ENCODE measurements around the gene FIBCD1.
"Not testable (repeated sequence)": the region's sequence is repeated elsewhere in the genome, so short reads cannot be mapped to it uniquely, and the experiment has no call there.

The FIBCD1 gene

DNA sequence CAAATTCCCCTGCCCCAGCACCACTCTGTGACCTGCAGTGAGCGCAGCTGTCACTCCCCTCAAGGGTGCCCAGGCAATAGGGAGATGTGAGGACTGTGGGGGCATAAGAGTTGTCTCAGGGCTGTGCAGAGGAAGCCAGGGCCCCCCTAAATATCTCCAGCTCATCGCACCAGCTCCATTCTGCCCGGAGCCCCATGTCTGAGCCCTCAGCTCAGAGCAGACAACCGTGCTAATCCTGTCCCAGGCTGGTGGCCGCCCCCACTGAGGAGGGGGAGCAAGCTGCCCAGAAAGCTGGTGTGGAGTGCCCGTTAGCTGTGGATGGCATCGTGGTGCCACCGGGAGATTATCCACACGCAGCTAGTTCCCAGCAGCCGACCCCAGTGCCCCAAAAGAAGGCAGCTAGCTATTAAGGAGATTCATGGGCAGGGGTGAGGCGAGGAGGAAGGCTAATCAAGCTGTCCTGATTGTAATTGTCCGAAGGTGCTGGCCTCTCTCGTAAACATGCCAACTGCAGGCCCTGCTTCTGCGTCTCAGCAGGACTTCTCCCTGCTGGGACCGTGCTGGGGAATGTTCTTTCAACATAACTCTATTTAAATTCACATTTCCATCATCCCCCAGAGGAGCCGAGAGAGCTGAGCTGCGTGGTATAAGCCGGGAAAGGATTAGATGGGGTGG, 17.0 kb upstream of the FIBCD1 start:
- DNase-seq (ENCODE audit: low read depth in 1 of 2, low spot score in 1 of 2), result no peak

DNA sequence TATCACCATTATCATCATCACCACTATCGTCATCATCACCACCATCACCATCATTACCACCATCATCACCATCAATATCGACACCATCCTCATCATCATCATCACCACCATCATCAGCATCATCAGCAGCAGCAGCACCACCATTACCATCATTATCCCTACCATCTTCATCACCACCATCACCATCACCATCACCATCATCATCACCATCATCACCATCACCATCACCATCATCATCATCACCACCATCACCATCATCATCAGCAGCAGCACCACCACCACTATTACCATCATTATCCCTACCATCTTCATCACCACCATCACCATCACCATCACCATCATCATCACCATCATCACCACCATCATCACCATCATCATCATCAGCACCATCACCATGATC, 15.9 kb upstream of the FIBCD1 start:
- DNase-seq (ENCODE audit: low read depth in 1 of 2, low spot score in 1 of 2), result not testable (repeated sequence)

DNA sequence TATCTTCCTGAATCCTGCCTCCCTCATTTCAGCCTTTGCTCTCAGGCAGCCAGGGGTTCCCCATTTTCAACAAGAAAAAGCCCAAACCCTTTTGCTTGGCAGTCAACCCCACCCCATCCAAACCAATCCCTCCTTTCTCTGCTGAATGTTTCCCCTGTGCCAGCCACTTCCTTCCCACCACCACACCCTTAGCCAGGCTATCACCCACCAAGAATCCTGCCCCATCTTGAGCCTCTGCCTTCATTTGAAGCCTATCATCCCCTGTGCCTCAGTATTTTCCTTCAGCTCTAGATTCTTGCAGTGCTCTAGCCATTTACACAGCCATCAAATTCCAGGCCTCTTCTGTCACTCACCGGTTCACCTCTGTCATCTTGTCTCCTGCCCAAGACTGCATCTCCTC, 15.3 kb upstream of the FIBCD1 start:
- no peak for DNase-seq (ENCODE audit: low read depth in 1 of 2, low spot score in 1 of 2)

DNA sequence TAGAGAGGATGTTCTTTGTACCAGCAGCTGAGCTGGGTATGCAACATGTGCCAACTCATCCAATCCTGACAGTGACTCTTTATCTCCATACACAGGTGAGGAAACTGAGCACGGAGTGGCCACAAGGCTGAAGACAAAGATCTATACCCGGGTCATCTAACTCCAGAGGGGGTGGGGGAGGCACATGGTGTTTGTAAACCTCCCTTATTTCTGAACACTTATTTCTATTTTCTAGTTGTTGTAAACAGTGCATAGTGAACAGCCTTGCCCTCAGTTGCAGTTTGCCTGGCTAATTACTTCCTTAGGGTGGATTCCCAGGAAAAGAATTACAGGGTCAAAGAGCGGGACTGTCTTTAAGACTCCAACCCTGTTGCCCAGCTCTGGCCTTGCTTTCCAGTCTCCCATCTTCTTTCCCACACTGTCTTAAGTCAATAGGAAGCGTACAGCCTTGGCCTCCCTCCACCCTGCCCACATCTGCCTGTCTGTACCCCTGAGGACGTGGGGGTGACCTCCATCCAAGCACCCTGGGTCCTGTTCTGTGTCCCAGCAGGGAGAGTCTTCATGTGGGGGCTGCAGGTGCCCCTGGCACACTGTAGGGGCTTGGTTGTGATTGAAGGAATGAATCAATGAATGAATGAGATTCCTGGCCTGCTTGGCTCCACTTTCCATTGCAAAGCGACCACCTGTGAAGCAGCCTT, 13.2 kb upstream of the FIBCD1 start:
- DNase-seq (ENCODE audit: low read depth in 1 of 2, low spot score in 1 of 2), result no peak

DNA sequence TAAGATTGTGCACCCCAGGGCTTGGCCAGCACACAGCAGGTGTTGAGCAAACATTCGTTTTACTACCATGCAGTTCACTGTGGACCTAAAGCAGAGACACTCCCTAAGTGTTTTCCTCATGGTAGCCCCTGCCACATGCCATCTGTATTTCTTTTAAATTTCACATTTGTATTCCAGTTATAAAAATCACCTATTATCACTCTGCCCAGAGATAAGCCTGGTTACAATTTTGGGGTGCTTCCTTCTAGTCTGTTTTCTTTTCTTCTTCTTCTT, 10.9 kb upstream of the FIBCD1 start:
- no peak for DNase-seq (ENCODE audit: low read depth in 1 of 2, low spot score in 1 of 2)

DNA sequence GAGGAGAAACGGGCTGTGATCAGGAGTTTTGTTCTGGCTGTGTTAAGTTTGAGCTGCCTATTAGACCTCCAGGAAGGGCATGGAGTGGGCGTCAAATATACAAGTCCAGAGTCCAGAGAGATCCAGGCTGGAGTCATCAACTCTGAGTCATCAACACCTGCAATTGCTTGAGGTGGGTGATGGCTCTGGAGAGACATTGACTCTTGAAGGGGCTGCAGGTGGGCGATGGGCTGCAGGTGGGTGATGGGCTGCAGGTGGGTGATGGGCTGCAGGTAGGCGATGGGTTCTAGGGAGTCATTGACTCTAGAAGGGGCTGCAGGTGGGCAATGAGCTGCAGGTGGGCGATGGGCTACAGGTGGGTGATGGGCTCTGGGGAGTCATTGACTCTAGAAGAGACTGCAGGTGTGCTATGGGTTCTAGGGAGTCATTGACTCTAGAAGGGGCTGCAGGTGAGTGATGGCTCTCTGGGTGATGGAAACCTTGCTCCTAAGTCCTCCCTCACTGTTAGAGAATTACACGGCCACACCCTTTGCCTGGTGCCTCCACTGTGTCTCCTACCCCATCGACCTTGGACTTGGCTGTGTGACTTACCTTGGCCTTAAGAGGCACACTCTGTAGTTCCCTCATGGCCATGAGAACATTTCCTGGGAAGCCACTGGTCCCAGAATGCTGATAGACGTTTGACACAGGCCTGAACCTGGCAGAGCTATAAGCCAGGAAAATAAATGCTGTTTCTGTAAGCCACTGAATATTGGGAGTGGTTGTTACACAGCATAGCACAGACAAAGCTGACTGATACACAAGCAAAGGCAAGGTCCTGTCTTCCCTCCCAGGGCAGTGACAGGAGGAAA, 10.4 kb upstream of the FIBCD1 start:
- no peak for DNase-seq (ENCODE audit: low read depth in 1 of 2, low spot score in 1 of 2)

DNA sequence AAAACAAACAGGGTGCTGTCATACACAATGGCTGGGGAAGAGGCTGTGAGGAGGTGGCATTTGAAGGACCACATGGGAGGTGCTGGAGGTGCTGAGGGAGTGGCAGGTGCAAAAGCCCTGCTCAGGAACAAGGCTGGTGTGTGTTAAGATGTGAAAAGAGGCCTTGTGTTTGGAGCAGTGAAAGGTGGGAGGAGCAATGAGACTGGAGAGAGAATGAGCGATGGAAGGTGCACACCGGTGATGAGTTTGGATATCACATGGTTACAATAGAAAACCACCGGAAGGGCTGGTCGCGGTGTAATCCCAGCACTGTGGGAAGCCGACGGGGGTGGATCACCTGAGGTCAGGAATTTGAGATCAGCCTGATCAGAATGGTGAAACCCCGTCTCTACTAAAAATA, 9.2 kb upstream of the FIBCD1 start:
- DNase-seq (ENCODE audit: low read depth in 1 of 2, low spot score in 1 of 2), result no peak

DNA sequence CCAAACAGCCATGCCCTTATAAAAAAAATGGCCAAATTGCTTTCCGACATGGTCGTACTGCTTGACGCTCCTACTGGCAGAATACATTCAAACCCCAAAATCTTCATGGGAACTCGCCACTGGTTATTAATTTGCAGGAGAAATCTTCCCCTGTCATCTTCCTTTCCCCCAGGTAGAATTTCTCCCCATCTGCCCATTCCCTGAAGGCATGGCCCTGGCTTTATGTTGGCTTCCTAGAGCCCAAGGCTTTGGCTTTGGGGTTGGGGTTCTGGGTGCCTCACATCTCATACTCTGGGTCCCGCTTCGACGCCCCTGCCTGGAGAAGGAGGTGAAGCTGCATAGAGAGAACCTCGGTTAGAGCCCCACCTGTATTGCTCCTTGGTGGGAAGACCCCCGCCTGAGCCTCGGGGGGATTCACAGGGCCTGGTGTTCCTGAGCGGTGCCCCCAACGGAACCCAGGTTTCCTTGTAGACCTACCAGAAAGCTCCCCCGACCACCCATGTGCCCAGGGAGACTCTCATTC, 8.6 kb upstream of the FIBCD1 start:
- DNase-seq (ENCODE audit: low read depth in 1 of 2, low spot score in 1 of 2), result no peak

DNA sequence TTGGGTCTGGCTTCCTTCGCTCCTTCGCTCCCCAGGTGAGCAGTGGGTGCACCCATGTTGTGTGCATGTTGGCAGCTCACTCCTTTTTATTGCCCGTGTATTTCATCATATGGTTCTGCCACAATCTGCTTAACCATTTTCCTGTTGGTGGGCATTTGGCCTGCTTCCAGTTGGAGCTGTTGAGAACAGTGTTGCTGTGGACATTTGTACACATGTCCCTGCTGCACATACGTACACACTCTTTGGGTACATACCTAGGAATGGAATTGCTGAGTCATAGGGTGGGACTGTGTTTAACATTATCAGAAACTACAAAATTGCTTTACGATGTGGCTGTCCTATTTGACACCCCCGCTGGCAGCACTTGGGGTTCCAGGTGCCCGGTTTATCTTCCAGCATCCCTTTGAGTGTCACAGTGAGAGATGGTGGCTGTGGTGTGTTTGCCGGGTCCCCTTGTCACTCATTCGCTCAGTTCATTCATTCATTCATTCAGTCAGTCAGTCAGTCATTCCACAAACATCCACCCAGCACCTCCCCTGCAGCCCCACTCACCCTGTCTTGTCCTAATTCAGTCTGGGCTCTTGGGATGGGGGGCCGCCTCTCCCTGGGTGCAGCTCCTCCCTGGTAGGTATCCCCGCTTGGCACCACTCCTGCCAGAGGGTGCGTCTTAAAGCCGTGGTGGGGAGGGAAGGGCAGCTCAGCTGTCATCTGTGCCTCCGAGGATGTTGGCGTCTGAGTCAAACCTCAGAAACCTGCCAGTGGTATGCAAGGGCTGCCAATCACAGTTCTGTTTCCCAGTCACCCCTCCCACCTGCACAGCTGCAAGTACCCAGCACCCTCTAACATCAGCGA, 7.9 kb upstream of the FIBCD1 start:
- DNase-seq (ENCODE audit: low read depth in 1 of 2, low spot score in 1 of 2), result no peak

DNA sequence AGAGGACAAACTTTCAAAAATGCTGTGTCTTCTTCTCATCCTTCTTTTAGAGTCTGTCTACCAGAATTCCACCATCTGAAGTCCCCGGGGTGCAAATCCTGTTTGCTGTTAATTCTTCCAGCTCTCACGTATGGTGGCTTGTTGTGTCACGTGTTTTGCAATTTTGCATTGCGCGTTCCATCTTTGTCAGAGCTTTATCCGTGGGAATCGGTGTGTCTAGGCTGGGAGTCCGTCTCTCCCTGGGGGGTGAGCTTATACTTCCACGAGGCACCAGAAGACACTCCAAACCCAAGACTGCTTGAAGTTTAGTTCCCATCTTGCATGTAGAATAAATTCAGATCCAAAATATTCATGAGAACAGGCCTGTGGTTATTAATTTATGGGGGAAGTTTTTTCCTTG, 6.1 kb upstream of the FIBCD1 start:
- DNase-seq (ENCODE audit: low read depth in 1 of 2, low spot score in 1 of 2), result no peak

DNA sequence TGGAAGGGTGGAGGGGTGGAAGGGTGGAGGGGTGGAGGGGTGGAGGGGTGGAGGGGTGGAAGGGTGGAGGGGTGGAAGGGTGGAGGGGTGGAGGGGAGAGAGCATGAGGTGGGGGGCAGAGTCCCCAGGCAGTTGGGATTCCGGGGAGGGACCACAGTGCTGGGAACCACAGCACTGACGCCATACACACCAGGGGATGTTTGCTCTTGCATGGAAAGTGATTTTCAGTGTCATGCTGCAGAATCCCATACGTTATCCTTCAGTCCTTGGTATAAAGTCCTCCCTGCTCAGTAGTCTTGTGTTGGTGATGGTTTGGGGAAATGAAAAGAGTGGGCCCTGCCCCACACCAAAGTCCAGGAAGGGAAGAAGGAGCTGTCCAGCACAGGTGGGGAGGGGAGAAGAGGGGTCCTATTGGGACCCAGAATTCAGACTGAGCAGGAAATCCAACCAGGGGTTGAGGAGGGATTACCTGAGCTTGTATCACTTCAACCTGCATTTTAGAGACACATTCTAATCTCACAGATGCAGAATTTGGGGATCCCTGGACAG, 5.5 kb upstream of the FIBCD1 start:
- no peak for DNase-seq (ENCODE audit: low read depth in 1 of 2, low spot score in 1 of 2)

DNA sequence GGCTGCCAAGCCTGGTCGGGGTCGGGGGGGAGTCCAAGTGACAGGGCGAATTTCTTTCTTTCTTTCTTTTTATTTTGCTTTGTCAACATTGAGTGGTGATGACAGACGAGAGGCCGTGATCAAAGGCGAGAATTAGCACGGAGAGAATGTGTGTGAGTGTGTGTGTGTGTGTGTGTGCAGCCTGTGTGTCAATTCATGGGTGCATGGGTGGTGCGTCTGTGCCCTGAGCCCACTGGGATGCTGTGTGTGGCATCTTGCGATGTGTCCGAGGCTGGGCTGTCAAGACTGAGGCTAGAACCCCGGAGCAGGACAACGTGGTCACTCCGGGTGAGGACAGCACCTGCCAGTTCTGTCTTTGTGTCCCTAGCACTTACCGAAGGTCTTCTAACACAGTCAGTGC, 4.7 kb upstream of the FIBCD1 start:
- DNase-seq (ENCODE audit: low read depth in 1 of 2, low spot score in 1 of 2), result no peak

DNA sequence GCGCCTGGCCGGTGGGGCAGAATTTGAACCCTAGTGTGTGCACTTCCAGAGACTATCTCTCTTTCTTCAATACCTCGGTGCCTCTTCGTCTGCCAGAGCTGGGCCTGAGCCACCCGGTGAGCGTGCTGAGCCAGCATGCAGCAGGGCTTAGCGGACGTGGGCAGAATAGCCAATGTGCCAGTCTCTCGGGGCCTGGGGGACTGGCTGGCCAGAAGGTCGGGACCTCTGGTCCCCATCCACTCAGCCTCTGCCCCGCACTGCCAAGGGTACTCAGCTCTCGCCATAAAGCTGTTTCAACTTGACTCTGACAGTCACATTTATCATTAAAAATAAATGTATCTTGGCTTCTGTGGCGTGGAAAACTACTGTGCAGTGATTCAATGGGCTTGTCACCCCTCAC, 4.2 kb upstream of the FIBCD1 start:
- no peak for DNase-seq (ENCODE audit: low read depth in 1 of 2, low spot score in 1 of 2)

DNA sequence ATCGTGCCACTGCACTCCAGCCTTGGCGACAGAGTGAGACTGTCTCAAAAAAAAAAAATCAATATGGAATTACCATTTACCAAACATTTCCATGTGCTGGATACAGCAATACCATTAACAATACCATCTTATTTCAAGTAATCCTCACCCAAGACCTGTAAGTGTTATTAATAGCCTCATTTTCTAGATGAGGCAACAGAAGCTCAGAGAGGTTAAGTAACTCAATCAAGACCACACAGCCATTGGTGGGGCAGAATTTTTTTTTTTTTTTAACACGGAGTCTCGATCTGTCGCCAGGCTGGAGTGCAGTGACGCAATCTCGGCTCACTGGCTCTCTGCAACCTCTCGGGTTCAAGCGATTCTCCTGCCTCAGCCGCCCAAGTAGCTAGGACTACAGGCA, 3.6 kb upstream of the FIBCD1 start:
- DNase-seq (ENCODE audit: low read depth in 1 of 2, low spot score in 1 of 2), result no peak

DNA sequence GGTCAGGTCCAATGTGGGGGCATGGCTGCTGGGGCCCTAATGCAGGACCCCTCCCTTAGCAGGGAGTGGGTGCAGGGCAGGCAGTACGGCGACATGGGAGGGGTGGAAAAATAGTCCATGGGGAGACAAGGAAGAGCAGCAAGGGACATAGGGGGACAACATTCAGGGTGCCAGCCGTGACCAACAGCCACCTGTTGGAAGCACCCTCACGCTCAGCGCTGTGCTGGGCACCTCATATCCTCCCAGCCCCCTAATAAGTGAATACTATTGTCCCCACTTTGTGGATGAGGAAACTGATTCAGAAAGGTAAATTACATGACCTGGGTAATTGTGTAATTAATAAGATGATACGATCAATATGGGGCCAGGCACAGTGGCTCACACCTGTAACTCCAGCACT, 3.0 kb upstream of the FIBCD1 start:
- no peak for DNase-seq (ENCODE audit: low read depth in 1 of 2, low spot score in 1 of 2)

DNA sequence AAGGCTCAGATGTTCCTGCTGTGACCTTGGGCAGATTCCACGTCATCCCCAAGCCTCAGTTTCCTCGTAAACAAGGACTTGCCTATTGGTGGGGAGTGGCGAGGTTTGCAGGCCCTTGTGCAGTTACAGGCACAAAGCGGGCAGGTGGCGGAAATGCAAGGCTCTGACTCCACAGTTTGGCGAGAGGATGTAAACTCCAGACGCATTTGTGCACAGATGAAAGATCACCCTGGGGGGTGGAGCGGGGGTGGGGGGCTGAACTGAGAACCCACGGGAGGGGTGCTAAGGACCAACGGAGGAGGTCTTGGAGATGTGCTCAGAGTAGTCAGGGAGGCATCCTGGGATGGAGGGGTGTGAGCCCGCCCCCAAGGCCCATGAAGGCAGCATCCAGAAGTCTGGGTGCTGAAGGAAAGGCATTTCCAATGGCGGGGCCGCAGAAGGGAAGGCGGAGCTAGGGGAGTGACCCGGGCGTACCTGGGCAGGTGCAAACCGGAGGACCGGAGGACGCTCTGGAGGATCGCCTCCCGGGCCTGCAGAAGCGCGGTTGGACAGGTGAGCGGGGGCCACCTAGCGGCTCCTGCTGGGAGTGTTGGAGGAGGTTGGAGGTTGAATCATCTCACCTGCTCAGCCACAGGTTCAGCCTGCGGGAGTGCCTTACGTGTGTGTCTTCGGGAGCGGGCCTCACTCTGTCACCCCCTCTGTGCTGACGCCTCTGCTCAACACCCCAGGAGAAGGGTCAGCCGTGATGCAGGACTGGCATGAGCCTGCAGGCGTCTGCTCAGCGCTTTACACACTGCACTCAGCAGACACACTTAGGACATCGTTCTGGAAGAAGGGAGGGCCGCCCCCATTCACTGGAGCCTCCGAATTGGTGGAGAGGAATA, 1.9 kb upstream of the FIBCD1 start:
- peak; percentile 51 to 58 for DNase-seq (ENCODE audit: low read depth in 1 of 2, low spot score in 1 of 2)

DNA sequence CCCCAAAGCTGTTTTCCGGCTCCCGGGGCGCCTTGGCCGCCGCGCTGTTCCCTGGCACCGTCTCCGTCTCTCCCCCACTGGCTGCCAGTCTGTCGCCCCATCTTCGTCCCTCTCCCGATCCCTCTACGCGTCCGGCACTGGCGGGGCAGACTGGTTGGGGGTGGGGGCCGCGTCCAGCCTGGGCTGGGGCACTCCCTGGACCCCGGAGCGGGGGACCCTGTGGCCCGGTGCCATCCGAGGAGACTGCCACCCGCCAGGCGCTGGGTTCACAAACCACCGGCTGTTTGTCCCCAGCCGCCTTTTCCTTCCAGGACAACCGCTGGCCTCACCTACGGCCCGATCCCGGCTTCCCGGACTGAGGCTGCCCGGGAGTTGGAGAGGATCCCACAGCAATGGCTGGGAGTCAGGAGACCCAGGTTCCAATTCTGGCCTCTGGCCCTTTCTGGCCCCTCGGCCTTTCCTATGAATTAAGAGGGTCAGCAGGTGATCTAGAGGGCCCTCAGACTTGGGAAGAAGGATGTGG, 1.0 kb upstream of the FIBCD1 start:
- no peak for DNase-seq (ENCODE audit: low read depth in 1 of 2, low spot score in 1 of 2)

DNA sequence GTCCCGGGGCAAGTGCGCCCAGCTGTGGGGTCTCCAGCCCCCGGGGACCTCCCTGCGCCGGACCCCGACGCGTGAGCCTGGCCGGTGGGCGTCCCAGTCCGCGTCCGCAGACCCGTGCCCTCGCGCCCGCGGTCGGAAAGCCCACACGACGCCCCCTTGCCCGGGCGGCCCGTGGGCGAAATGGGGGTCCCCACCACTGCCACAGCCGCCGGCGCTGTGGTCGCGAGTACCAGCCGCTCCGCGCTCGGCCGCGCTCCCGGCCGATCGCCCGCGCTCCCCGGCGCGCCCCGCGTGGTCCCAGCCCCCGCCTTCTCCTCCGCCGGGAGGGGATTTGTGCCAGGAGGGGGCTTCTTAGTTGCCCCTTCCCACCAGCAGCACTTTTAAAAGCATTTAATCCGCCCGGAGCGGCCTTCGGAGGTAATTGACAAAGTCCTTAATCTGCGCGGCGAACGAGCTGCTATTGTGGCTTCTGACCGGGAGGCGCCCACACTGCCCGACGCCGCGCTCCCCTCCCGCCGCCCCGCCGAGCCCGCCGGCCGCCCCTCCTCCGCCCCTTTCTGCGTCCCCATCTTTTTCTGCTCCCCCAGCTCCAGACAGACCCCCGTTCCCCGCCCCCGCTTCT, 469 bp upstream of the FIBCD1 start:
- no peak for DNase-seq (ENCODE audit: low read depth in 1 of 2, low spot score in 1 of 2)

DNA sequence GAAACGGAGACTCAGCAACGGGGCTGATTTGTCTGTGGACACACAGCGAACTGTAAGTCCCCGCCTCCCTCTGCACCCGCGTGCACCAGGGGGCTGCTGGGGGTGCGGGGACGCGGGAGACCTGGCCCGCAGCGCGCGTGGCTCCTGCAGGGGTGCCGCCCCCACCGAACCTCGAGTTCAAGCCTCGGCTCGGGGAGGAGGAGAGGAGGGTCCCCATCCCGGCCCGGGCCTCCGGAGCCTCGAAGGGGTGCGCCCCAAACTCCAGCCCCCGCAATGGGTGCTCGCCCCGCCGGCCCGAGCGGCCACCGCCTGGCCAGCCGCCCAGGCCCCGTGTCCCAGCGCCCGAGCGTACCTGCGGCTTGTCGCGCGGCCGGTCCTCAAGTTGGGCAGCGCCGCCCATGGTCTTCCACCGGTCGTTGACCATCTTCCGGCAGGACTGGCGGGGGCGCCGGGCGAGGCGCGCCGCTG, 829 bp downstream of the FIBCD1 start:
- no peak for DNase-seq (ENCODE audit: low read depth in 1 of 2, low spot score in 1 of 2)
